Activated gamma-delta T cell treated with Interleukin-2 at 50 U/mL for 16 hours (primary cell): ENCODE results near the gene RNF103.
A peak's percentile ranks its signal among the peaks of the same experiment; 100 is the strongest.
"Not testable (repeated sequence)": the region's sequence is repeated elsewhere in the genome, so short reads cannot be mapped to it uniquely, and the experiment has no call there.

ENCODE experiments used
- DNase-seq: peaks from one replicate; pipeline ENCODE4 v3.0.0-alpha.2; 2020

RNF103 gene

DNA sequence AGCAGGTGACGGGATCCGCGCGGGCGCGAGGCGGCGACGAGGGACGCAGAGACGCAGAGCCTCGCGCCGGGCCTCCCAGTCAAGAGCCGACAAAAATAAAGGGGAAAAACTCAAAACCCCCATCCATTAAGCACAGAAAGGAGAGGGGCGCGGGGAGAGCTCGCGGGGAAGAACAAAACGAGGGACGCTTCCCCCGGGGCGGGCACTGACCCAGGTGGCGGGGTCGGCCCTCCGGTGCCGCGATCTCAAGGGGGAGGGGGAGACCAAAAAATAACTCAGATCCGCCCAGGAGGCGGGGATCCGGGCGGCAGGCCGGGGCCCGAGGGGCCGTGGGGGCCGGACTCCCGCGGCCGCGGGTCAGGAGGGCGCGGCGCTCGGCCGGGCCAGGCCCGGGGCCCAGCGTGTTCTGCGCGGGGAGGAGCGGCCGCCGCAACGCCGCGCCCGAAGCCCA is 597 bp downstream of the RNF103 start:
- DNase-seq: peak; percentile 43

DNA sequence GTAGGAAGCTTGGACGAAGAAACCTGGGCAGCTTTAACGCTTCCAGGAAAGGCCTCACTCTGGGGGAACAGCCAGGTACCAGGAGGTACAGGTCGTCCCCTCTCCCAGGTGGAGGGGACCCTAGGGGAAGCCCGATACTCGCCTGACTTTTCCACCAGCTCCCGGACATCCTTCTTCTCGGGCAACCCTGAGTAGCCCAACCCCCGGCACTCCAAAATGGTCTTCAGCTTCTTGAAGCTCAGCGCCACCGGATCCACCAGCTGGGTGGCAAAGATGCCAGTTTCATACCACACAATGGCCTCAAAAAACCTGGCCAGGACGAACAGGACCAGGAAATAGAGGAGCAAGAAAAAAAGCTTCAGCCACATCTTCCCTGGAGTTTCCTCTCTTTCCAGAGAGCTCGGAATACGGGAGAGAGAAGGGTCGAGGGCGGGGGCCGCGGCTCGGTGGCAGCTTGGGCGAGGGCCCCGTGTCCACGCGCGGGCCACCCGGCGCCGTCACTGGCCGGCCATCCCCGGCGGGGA is 1.1 kb downstream of the RNF103 start:
- peak; percentile 13 for DNase-seq

DNA sequence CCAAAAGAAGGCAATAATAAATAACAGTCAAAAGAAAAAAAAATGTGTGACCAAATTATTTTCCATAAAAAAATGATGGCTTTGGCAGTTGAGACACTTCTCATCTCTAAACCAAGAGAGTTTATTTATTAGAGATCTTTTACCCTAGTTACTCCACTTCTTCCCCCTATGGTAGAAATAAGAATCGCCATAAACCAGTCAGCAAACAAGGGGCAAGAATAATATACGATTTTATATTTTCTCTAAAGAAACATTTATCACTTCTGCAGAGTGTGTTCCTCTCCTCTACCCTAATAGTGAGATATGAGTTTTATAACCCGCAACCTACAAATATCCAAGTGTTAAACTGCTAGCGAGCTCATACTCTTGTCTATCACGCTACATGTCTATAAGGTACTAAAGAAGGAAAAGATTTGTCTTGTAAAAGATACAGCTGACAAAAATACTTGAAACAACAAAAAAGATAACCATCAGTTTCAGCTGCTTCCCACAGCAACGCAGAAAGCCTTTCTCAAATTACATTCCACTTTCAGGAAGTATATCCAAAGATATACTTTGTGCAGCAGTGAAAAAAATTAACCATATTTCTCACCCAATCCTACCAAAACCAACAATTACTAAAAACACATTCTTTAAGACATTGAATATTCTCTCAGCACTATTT is 2.3 kb downstream of the RNF103 start:
- DNase-seq: no peak

DNA sequence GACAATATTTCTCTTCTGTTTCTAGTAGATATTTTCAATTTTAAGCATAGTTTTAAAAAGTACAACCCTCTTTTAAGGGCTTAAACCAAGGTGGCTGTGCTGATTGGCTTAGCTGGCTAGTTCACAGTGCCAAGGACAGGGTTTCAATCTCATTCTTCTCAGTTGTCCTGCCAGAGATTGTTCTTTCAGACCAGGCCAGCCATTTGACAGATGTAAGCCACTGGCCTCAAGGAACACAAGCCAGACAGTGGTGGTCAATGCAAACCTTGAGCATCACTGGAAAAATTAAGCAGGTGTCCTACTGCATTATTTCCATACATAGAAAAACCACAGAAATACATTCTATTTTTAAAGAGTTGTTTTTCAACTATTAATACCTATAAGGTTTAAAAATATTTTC is 5.9 kb downstream of the RNF103 start:
- DNase-seq: no peak

DNA sequence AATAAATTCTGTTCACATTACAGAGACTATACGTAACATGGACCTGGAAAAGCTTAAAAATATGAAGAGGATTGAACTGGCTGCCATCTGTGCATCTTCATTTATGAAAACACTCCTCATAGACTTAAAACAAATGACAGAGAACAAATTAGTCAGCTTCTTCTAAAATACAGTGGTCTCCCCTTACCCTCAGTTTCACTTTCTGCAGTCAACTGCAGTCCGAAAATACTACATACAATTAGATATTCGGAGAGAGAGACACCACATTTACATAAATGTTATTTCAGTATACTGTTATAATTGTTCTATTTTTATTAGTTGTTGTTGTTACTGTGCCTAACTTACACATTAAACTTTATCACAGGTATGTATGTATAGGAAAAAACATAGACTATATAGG is 6.5 kb downstream of the RNF103 start:
- DNase-seq: no peak

DNA sequence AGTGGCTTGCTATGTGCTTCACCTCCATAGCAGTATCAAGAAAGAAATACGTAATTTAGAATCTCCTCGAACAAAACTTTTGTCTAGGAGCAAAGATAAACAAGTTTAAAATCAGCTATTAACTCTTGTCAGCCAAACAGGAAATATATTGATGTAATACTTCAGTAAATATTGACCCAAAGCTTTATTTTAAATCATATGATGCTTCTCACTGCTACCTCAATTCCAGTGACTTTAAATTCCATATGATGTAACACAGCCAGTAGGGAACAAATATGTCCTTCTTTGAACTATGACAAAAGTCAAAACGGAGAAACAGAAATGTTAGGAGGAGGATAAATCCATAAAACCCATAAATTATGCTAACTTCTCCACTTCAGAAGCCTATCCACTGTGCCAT is 7.2 kb downstream of the RNF103 start:
- no peak for DNase-seq

DNA sequence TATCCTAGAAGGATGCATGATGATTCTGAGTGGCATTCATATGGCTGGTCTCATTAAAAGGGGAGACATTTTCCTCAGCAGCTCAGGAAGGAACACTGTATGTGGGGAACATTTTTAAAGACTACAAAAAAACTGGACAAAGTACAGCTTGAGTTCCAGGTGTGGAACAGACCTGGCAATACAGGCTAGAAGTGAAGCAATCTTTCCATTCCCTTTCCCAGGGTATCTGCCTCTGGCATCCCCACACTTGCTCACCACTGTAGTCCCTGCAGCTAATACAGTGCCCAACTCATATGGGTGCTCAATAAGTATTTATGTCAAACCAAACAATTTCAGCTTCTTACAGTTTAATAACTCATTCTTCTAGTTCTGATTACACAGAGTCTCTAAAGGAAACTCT is 8.1 kb downstream of the RNF103 start:
- DNase-seq: no peak

DNA sequence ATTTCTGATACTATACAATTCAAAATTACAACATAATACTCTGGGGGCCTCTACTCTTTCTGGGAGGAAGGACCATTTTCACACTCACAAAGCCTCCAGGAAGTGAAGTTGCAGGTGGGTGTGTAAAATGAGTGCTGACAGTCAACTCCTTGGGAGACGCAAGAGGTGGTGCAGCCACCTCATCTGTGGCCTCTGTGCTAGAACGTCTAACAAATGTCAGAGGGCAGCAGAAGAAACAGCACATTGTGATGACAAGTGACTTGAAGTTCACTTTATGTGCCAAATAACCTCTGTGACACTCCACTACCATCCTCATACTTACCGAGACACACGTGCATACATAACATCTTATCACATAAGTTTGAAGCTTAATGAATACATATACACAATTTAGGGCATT is 10.2 kb downstream of the RNF103 start:
- no peak for DNase-seq

DNA sequence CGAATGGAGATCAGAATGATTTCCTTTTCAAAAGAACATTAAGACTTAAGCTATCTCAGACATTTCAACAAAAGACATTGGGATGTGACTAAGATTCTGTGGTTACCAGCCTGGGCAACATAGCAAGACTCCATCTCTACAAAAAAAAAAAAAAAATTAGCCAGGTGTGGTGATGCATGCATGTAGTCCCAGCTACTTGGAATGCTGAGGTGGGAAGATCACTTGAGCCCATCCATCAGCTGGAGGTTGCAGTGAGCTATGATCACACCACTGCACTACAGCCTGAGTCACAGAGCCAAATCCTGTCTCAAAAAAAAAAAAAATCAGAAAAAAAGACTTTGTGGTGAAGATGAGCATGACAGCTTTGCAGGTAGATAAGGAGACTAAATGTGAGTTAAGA is 12.8 kb downstream of the RNF103 start:
- DNase-seq: no peak

DNA sequence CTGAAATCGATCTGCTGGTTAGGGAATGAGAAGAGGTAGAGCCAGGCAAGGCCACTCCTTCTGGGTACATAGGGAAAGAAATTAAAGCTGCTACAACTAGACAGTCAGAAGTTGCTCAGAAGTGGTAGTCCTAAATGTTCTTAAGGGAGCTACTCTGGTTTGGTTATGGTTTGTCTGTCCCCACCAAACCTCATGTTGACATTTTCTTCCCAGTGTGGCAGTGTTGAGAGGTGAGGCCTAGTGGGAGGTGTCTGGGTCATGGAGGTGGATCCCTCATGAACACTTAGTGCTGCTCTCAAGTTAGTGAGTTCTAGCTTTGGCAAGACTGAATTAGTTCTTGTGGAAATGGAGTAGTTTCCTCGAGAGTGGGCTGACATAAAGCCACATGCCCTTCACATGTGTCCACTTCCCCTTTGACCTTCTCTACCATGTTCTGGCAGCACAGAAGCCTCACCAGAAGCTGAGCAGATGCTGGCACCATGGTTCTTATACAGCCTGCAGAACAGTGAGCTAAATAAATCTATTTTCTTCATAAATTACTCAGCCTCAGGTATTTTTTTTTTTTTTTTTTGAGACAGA is 14.7 kb downstream of the RNF103 start:
- no peak for DNase-seq

DNA sequence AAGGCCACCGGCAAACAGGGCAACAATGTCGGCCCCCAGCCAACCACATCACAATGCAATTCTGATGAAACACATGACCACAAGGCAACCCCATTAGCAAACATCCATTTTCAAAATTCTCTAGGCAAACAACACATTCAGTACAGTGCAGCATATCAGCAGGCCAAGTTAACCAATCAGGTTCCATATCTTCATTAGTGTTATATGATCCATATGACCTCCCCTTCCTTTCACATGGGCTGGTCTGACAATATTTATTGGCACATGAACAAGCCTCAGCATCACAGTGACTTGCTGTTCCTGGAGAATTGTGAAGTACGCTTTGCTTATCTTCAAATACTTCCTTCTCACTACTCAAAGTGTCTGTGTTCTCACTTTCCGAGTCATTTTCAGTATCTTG is 19.8 kb downstream of the RNF103 start:
- no peak for DNase-seq

DNA sequence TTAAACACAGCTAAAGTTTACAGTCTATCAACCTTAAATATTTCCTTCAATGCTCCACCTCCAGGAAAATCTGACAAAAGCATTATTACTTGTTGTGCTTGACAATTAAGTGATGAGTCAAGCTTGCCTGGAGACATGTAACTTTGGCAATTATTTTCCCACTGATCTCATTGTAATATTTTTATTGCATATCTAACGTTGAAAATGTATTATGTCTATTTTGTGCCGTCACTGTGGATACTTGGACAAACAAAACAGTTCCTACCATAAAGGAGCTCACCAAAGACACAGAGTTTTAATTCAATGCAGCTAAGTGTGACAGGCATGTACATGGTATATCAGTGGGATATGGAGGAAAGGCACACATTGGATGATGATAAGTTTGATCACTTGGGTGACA is 24.7 kb downstream of the RNF103 start:
- DNase-seq: no peak

DNA sequence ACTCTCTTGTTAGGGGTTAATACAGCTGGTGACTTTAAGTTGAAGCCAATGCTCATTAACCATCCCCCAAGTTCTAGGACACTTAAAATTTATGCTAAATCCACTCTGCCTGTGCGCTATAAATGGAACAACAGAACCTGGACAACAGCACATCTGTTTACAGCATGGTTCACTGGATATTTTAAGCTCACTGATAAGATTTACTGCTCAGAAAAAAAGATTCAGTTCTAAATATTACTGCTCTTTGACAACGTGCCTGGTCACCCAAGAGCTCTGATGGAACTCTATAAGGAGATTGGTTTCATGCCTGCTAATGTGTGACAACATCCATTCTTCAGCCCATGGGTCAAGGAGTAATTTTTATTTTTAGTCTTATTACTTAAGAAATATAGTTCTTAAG is 27.5 kb downstream of the RNF103 start:
- DNase-seq: no peak

DNA sequence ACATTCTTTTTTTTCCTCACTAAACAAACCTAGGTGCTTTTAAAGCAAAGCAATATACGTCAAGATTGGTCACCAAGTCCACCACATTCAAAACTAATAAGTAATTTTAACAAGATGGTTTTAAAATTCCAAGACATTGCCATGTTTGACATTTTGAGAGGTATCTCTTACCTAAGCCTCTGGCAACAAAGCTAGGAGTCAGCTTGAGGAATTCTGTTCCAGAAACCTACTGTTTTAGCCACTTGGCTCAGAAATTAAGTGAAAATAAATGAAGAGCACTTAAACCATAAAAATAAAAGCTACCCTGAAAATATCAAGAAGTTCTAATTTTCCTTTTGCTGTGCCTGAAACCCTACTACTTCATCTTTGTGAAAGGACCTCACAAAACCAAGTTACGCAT is 30.4 kb downstream of the RNF103 start:
- DNase-seq: no peak

DNA sequence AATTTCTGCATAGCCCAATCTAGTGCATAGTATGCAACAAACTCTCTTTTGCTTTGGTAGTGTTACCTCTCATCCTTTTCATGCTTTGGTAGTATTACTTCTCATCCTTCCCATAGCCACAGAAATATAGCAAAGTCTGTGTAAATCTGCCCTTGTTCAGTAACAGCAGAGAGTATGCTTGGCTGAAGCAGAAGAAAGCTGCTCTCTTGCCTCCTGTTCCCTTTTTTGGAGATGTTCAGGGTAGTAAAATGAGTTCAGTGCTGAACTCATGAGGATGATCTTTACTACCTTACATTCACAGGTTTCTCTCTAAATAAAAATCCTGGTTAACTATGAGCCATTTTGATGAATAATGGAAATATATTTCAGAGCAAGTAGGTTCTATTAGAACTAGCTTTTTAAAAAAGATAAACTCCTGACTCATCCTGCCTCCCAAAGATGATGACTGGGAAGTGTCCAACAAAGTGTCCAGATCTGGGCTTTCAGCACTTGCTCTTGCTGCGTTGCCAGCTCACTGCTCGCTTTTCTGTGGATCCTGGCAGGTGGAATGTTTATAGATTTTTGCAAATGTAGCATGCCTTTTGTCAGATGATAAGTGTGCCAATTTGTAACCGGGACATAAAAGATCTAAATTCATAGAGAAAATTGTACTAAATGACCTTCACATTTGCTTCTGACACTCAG is 31.0 kb downstream of the RNF103 start:
- no peak for DNase-seq

DNA sequence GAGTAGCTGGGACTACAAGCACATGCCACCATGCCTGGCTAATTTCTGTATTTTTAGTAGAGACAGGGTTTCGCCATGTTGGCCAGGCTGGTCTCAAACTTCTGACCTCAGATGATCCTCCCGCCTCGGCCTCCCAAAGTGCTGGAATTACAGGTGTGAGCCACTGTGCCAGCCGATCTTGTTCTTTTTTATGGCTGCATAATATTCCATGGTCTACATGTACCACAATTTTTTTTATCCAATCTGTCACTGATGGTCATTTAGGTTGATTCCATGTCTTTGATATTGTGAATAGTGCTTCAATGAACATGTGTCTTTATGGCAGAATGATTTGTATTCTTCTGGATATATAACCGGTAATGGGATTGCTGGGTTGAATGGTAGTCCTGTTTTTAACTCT is 34.0 kb downstream of the RNF103 start:
- not testable (repeated sequence) for DNase-seq

DNA sequence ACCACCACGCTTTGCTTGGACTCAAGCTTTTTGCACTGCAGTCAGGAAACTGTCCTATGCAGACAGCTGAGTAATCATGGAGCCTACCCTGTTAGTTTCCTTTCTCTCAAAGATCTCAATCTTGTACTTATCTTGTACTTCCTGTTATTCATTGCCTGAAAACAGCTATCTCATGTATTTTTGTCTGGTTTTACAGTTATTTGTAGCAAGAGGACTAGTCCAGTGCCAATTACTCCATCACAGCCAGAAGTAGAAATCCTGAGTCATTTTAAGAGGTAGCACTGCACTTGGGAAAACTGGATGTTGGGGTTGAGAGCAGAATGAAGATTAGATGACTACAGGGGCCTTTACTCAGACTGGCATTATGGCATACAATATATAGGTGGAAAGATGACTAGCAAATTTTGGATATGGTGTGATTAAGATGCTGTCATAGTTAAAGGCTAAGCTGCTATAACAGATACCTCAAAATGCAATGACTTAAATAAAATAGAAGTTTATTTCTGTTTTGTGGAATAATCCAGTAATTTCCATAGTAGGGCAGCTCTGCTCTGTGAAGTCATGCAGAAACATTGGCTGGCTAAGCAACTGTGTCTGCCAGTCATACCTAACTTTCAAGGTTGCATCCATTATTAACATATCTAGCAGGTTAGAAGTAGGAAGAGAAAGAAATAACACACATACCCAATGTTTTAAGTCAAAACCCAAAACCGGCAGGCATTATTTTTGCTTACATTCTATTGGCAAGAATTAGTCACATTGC is 39.3 kb downstream of the RNF103 start:
- DNase-seq: no peak

DNA sequence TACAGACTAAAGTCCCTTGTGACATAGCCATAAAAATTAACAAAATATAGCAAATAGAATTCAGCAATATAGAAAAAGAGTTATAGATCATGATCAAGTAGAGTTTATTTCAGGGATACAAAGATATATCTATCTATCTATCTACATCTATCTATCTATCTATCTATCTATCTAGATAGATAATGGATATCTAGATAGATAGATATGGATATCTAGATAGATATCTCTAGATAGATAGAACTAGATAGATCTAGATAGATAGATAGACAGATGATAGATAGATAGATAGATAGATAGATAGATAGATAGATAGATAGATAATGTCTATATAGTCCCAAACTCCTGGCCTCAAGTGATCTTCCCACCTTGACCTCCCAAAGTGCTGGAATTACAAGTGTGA is 43.1 kb downstream of the RNF103 start:
- no peak for DNase-seq

DNA sequence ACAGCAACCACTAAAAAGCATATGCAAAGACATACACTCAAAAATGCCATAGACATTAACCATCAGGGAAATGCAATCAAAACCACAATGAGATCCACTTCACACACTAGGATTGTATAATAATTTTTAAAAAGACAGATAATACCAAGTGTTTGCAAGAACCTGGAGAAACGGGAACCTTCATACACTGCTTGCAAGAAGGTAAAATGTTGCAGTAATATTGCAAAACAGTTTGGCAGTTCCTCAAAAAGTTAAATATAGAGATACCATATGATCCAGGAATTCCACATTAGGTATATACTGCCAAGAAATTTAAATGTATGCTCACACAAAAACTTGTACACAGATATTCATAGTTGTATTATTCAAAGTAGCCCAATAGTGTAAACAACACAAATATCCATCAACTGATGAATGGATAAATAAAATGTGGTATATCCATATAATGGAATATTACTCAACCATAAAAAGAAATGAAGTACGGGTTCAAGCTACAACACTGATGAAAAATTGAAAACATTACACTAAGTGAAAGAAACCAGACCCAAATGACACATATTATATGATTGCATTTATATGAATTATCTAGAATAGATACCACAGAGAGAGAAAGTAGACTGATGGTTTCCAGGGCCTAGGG is 45.7 kb downstream of the RNF103 start:
- DNase-seq: no peak

DNA sequence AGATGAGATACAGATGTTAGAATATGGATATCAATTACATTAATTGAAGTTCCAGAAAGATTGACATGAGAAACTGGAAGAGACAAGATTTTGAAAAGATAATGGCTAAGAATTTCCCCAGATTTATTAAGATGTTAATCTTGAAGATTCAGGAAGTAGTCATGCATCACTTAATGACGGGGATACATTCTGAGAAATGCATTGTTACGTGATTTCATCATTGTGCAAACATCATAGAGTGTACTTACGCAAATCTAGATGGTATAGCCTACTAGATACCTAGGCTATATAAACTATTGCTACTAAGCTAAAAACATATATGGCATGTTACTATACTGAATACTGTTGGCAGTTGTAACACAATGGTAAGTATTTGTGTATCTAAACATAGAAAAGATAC is 53.6 kb downstream of the RNF103 start:
- no peak for DNase-seq

DNA sequence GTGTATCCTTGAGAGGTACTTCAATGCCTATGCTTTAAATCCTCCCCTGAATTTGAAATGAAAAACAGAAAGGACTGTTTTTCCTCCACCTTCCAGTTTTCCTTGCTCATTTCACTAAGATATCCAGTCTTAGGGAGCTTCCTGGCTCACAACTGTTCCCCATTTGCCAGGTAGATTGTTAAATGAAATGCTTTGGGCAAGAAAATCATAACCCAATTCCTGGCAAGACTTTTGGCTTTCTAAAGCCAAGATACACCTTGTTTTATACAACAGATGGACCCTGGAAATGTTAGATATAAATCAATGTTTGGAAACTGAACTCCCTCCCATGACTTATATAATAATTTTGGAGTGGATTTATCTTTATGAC is 56.9 kb downstream of the RNF103 start:
- DNase-seq: no peak

DNA sequence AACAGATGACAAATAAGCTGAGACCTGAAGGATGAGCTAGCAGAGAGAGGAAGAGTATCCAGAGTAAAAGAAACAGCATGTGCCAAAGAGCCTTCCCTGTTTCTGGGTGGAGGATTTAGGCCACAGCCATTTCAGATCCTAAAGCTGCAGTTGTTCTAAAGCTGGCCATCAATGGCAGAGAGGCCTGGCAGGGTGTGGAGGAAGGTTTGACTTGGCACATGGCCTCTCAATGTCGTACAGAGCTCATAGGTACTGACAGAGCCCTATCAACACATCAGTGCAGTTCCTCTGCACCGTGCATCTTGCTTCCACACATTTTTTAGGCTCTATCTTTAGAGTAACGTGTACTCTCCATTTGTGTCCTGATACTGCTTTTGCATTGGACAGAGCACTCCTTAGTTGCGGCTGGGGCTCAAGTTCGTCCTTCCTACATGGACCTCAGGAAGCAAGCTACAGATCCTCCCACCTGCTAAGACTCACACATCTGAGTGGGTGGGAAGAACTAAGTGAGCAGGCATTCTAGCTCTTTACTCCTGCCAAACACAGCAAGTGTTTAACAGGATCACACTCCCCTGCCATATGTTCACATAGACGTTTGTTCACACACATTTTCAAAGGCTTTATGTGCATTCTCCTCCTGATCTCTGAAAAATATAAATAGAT is 57.4 kb downstream of the RNF103 start:
- no peak for DNase-seq

DNA sequence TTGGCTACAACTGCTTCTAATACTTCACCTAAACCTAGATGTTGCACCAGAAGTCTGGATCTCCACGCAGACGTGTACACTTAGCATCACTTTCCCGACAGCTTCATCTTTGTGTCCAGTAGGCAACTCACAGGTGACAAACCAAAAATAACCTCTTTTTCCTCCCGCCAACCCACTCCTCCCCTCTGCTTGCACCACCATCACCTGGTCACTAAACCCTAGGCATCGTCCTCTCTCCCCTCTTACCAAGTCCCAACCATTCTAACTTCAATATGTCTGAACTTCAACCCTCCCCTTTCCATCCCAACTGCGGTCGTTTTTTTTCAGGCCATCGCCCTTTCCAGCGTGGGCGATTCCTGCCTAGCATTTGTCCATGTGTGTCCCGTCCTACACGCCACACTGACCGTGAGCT is 60.0 kb downstream of the RNF103 start:
- no peak for DNase-seq
